DOHH2 (cell line): ENCODE results near the gene ABR.

Experiments used
- H3F3A ChIP-seq: fragments of 200-600 bp; sonication (generic), shearing (Covaris generic); 2 replicates; pipeline ENCODE4 v1.6.0; 2016; ENCODE audit warnings: antibody characterized with exemption, mild to moderate bottlenecking; ENCODE audit not compliant: control insufficient read depth, insufficient read depth
- H3K27ac ChIP-seq: fragments of 200-600 bp; sonication (generic); 2 replicates; pipeline ENCODE4 v1.5.1; 2014; ENCODE audit warnings: low read depth, mild to moderate bottlenecking, low read length, moderate library complexity
- H3K27me3 ChIP-seq: fragments of 200-600 bp; sonication (generic); 2 replicates; pipeline ENCODE4 v1.6.1; 2014; ENCODE audit warnings: mild to moderate bottlenecking, low read length, mixed read lengths; ENCODE audit not compliant: control insufficient read depth
- H3K36me3 ChIP-seq: fragments of 200-600 bp; sonication (generic); 2 replicates; pipeline ENCODE4 v1.6.1; 2014; ENCODE audit warnings: mild to moderate bottlenecking, low read length, moderate library complexity, mixed read lengths; ENCODE audit not compliant: control insufficient read depth
- H3K4me1 ChIP-seq: fragments of 200-600 bp; sonication (generic); 2 replicates; pipeline ENCODE4 v1.6.1; 2014; ENCODE audit warnings: mild to moderate bottlenecking, low read length, mixed read lengths; ENCODE audit not compliant: control insufficient read depth
- H3K4me2 ChIP-seq: fragments of 200-600 bp; sonication (generic); 2 replicates; pipeline ENCODE4 v1.6.0; 2014; ENCODE audit warnings: mild to moderate bottlenecking, low read length, moderate library complexity
- H3K4me3 ChIP-seq: fragments of 200-600 bp; sonication (generic); 2 replicates; pipeline ENCODE4 v1.5.1; 2014; ENCODE audit warnings: mild to moderate bottlenecking, low read length, mixed read lengths
- H3K79me2 ChIP-seq: fragments of 200-600 bp; sonication (generic); 2 replicates; pipeline ENCODE4 v1.6.1; 2014; ENCODE audit warnings: mild to moderate bottlenecking, low read length, mixed read lengths; ENCODE audit not compliant: control insufficient read depth
- H3K9me2 ChIP-seq: fragments of 200-600 bp; sonication (generic); replicated peaks from 2 replicates; pipeline ENCODE4 v1.6.1; 2014; ENCODE audit warnings: mild to moderate bottlenecking, low read length, mixed read lengths; ENCODE audit not compliant: control insufficient read depth
- H3K9me3 ChIP-seq: fragments of 200-600 bp; sonication (generic); 2 replicates; pipeline ENCODE4 v1.6.1; 2014; ENCODE audit warnings: antibody characterized with exemption, low read length, mixed read lengths; ENCODE audit not compliant: control insufficient read depth, insufficient read depth
- H4K20me1 ChIP-seq: fragments of 200-600 bp; sonication (generic); 2 replicates; pipeline ENCODE4 v1.6.0; 2014; ENCODE audit warnings: low read depth, mild to moderate bottlenecking, antibody characterized with exemption, low read length, moderate library complexity; ENCODE audit not compliant: control insufficient read depth, insufficient read depth
- CTCF ChIP-seq: fragments of 200-600 bp; sonication (generic); IDR thresholded peaks from one replicate; pipeline ENCODE4 v1.5.1; 2014; ENCODE audit warnings: antibody characterized with exemption, mild to moderate bottlenecking, low read depth, low read length; ENCODE audit not compliant: poor library complexity, severe bottlenecking
- EZH2phosphoT487 ChIP-seq: fragments of 200-600 bp; sonication (generic); IDR thresholded peaks from 2 replicates; pipeline ENCODE4 v1.6.1; 2017; ENCODE audit warnings: borderline replicate concordance, mild to moderate bottlenecking, antibody characterized with exemption, low read length, moderate library complexity, mixed read lengths

The ABR gene

GRCh38 chr17:1160591-1161390 lies 19.0 kb downstream of the ABR start:
- peaks cover 24% of the 10 kb centered on the region for H3K4me1 ChIP-seq
- peaks cover 59% of the 10 kb centered on the region for H3K36me3 ChIP-seq
- no peak overlapping the region for H3K4me3 ChIP-seq
- H4K20me1 ChIP-seq: peaks cover 12% of the 10 kb centered on the region
- H3K9me3 ChIP-seq: no peaks in the 10 kb centered on the region
- no peaks in the 10 kb centered on the region for H3K9me2 ChIP-seq
- H3F3A ChIP-seq: no peaks in the 10 kb centered on the region; the same call in 1 of the 2 replicates
- no peak overlapping the region for H3K4me2 ChIP-seq
- peaks cover 96% of the 10 kb centered on the region for H3K79me2 ChIP-seq
- no peak for TF ChIP-seq EZH2phosphoT487
- TF ChIP-seq CTCF: no peak
- H3K27me3 ChIP-seq: no peaks in the 10 kb centered on the region
- H3K27ac ChIP-seq: no peak overlapping the region

- H4K20me1 ChIP-seq: peaks cover 12% of the 10 kb centered on the region
- H3F3A ChIP-seq: no peaks in the 10 kb centered on the region; the same call in 1 of the 2 replicates
- H3K27me3 ChIP-seq: no peaks in the 10 kb centered on the region
- TF ChIP-seq EZH2phosphoT487 (no peak), CTCF (no peak)
- H3K4me2 ChIP-seq: no peak overlapping the region
- H3K9me2 ChIP-seq: no peaks in the 10 kb centered on the region
- H3K4me3 ChIP-seq: no peak overlapping the region
- H3K27ac ChIP-seq: no peak overlapping the region
- H3K79me2 ChIP-seq: peaks cover 96% of the 10 kb centered on the region
- H3K9me3 ChIP-seq: no peaks in the 10 kb centered on the region
- peaks cover 62% of the 10 kb centered on the region for H3K36me3 ChIP-seq
- peaks cover 18% of the 10 kb centered on the region for H3K4me1 ChIP-seq
These were observed 20.2 kb downstream of the ABR start for GRCh38 chr17:1159431-1160180.

GRCh38 chr17:1158879-1159278 lies 20.9 kb downstream of the ABR start:
- TF ChIP-seq EZH2phosphoT487 (no peak), CTCF (no peak)
- H3K79me2 ChIP-seq: peaks cover 96% of the 10 kb centered on the region

More at GRCh38 chr17:1158879-1159278, 20.9 kb downstream of the ABR start:
- no peaks in the 10 kb centered on the region for H3K9me2 ChIP-seq
- no peaks in the 10 kb centered on the region; the same call in 1 of the 2 replicates for H3F3A ChIP-seq
- no peaks in the 10 kb centered on the region for H3K27me3 ChIP-seq
- H3K4me2 ChIP-seq: no peak overlapping the region
- peaks cover 25% of the 10 kb centered on the region for H3K4me1 ChIP-seq
- peaks cover 12% of the 10 kb centered on the region for H4K20me1 ChIP-seq
- H3K36me3 ChIP-seq: peaks cover 66% of the 10 kb centered on the region
- no peak overlapping the region for H3K4me3 ChIP-seq
- H3K27ac ChIP-seq: no peak overlapping the region
- H3K9me3 ChIP-seq: no peaks in the 10 kb centered on the region
